GM10847 (cell line): Measurements from ENCODE around the gene ALS2.

Experiments used
- POLR2A ChIP-seq: IDR thresholded peaks from 2 replicates; pipeline ENCODE4 v1.6.1; 2011; ENCODE audit not compliant: insufficient read length; ENCODE audit errors: extremely low read depth

The ALS2 gene

GRCh38 chr2:201780674-201781493 is at the start of gene ALS2:
TSS of gene ALS2 (minus strand) at chr2:201780933. CDS start at chr2:201768885, 12,048 bp downstream.
- TF ChIP-seq POLR2A: peak; percentile 68

DNA sequence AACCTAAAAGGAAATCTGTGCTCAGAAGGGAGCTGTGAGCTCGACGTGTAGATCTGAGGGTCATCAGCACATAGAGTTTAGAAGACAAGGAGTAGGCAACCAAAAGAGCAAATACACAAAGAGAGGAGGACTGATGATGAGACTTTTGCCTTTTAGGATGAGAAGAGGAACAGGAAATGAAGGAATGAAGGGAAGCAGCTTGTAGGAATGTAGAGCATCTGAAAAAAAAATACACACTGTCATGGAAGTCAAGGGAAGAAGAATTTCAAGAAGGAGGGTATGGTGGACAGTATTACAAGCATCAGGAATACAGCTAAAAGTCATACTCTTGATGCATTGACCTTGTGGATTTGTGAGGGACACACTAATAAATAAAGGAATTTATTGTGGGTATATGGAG is 47.5 kb upstream of the ALS2 start:
- TF ChIP-seq POLR2A: no peak

- no peak for TF ChIP-seq POLR2A
These were observed 46.9 kb upstream of the ALS2 start for GRCh38 chr2:201827621-201828020.

DNA sequence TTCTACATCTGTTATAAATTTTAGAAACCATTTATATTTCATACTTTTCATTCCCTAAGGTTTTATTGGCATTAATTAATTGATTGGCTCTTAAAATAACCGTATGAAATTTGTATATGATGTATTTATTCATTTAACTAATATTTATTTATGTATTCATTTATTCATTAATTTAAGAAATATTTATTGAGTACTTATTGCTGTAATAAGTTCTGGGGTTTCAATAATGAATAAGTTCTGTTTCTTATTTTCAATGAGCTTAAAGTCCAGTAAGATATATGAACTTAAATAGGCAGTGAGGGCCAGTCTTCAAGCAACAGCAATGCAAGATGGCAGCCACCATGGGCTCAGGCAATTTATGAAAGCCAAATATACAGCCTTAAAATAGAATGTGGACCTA is 43.5 kb upstream of the ALS2 start:
- no peak for TF ChIP-seq POLR2A

DNA sequence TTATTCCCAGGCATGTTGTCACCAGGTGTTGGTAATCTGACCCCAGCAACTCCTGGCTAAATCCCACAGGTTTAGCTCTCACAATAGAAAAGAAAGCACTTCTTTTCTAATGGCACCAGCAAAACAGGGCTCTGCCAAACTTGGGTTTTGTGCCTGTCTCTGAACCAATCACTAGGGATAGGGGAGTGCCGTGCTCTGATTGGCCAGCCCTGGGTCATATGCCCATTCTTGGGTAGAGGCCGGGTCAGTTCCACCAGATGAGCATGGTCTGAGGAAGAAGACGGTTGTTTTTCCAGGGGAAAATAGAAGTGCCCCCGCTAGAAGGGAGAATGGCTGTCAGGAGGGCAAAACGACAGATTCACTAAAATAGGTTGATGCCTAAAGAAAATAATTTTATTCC is 40.3 kb upstream of the ALS2 start:
- no peak for TF ChIP-seq POLR2A

GRCh38 chr2:201820383-201821007 is 39.8 kb upstream of the ALS2 start:
- TF ChIP-seq POLR2A: no peak

GRCh38 chr2:201816657-201817575 is 36.2 kb upstream of the ALS2 start:
- TF ChIP-seq POLR2A: no peak

- no peak for TF ChIP-seq POLR2A
These were observed 33.4 kb upstream of the ALS2 start for GRCh38 chr2:201813996-201814760.

GRCh38 chr2:201809633-201810032 is 28.9 kb upstream of the ALS2 start:
- TF ChIP-seq POLR2A: no peak

GRCh38 chr2:201808027-201808426 is 27.3 kb upstream of the ALS2 start:
- no peak for TF ChIP-seq POLR2A

DNA sequence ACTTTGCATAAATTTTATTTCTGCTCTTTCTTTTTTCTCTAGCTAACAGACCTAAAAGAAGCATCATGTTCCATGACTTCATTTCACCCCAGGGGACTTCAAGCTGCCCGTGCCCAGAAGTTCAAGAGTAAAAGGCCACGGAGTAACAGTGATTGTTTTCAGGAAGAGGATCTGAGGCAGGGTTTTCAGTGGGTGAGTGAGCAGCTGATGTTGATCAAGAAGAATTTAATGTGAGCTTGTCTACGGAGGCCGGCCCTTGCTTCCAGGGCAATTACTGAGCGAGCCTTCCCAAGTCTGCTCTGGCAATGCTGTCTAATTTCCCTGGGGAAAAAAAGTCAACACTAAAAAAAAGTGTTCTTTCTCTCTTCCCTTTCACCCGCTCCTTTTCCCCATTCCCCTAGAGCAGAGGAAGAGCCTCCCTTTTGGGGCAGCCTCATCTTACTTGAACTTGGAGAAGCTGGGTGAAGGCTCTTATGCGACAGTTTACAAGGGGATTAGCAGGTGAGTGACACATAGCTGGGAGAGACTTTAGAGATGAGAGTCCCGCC is 26.8 kb upstream of the ALS2 start:
- TF ChIP-seq POLR2A: no peak

DNA sequence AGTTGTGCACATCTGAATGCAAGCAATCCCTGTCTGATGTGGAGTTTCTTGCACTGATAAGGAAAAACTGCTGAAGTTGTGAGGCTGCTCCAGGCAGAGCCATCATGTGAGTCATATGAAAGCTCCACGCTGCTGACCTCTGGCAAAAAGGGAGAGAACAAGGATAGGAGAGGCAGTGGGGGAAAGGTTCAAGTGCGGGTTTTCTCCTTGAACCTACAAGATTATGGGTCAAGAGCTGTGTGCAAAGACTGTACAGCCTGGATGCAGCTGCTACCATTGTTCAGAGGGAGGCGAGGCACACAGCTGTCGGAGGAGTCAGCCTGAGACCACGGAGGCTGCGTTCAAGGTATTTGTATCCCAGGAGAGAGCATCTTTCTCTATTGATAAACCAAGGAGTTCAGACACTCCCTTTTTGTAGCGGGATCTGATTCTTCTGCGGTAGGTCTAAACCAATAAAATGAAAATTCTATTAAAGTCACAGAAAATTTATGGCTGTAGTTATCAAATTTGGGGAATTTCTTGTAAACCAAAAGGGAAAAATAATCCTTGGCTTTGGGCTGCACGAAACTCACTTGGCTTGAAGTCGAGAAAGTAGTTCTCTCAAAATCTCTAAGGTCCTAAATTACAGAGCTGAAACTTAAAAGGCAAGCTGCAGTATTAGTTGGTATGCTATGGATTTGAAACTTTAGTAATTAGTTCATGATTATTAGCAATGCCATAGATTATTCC is 25.9 kb upstream of the ALS2 start, which contains the start of gene CDK15:
TSS of gene CDK15 (plus strand) at position 96 of the 729 bp plus-strand sequence. CDS start at position 224, 128 bp downstream.
- no peak for TF ChIP-seq POLR2A

DNA sequence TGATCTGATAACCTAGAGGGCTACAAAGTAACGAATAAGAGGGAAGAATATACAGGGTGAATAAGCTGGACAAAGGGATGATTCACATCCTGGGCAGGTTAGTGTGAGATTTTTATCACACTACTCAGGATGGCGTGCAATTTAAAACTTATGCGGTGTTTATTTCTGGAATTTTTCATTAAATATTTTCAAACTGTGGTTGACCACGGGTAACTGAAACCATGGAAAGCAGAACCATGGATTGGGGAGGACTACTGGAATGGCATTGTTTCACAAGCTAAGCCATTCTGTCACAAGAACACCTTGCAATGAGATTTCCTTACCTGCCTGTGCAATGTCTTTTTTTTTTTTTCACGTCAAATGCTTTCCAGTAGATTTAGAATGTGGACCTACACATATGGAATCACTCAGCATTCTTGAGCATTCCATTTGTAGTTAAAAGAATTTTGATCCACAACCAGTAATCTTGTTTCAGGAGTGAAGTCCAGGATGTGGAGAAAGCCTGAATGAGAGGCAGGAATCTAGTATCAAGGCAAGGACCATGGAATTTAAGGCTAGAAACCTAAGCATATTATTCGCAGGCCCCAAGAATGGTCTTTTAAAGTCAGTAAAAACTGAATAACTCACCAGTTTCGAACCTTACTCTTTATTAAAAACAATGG is 17.6 kb upstream of the ALS2 start:
- TF ChIP-seq POLR2A: no peak
